ENCODE results near the gene SUPT16H. TPM values are rescaled to one million over a fixed set of nuclear protein-coding genes. Genes with fewer than 3 reads are reported as not detected.

SUPT16H gene
- total and polyA plus RNA-seq, 2 of the 8 experiments (the other 6 are each of a cell fraction or from before 2014, with no cell fraction given), result 138 to 201 TPM

DNA sequence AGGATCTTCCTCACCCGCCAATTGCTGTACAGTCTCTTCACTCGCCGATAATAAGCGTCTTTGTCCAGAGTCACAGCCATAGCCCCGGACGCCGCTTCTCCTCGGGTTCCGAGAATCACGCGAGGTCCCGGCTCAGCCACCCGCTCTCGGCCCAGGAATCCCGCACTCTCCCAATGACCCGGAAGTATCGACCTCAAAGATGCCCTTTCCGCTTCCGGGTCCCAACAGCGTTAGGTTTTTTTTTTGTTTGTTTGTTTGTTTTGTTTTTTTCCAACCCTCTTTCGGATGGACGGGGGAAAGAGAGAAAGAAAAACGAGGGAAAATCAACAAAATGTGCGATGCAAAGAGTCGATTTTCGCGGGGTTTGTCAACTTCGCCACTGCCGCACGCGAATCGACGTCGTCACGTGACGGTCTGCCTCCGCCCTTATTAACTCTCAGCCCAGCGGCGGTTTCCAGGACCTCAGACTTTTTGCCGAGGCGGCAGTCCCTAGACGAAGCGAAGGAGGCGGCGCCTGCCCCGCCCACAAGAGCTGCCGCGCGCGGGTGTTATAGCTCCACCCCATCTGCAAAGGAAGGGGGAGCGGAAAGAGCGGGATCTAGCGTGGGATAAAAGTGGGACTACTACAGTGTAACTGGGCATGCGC, at the start of gene SUPT16H (continued):
- TF ChIP-seq TAF1 (IDR thresholded peaks at IDR 0.05; ENCODE audit: low read depth, low read length) (peak; percentile 89), BCL11A (IDR thresholded peaks at IDR 0.05; ENCODE audit: low read depth in 2 of 2, low read length in 2 of 2) (no peak), CEBPB (IDR thresholded peaks at IDR 0.05; ENCODE audit: low read depth, low read length) (no peak), KDM5A (IDR thresholded peaks at IDR 0.05; ENCODE audit: low read length) (no peak), TAF7 (optimal IDR thresholded peaks at IDR 0.05; ENCODE audit: borderline replicate concordance, low read depth, low read length) (peak; percentile 33), SP4 (IDR thresholded peaks at IDR 0.05; ENCODE audit: low read length) (peak; percentile 53; the same call in 1 of the 2 replicates), PHF8 (conservative IDR thresholded peaks at IDR 0.05; ENCODE audit: low read depth, low read length) (peak; percentile 85), EP300 (IDR thresholded peaks at IDR 0.05; ENCODE audit: borderline replicate concordance in 1 of 2, low read depth in 2 of 2, low read length in 2 of 2) (peak in 1 of 2 experiments; percentile 7; a peak in 1 of 3 replicates), TEAD4 (IDR thresholded peaks at IDR 0.05; ENCODE audit: low read depth, low read length) (0 out of 2 replicates have a peak, but pooled peaks have one; percentile 21), SIRT6 (IDR thresholded peaks at IDR 0.05; ENCODE audit: low read length) (no peak), NRF1 (IDR thresholded peaks at IDR 0.05; ENCODE audit: low read depth, low read length) (peak; percentile 39; the same call in 1 of the 2 replicates), POLR2A (IDR thresholded peaks at IDR 0.05; ENCODE audit: control extremely low read depth in 1 of 2, low read depth in 2 of 2, low read length in 2 of 2) (peak; percentile 74 to 94), FOSL1 (IDR thresholded peaks at IDR 0.05; ENCODE audit: insufficient read depth, low read depth, low read length) (no peak), CHD2 (IDR thresholded peaks at IDR 0.05; ENCODE audit: low read length) (peak; percentile 89), SP1 (IDR thresholded peaks at IDR 0.05; ENCODE audit: low read depth, low read length) (peak; percentile 39; the same call in 1 of the 2 replicates), RXRA (IDR thresholded peaks at IDR 0.05; ENCODE audit: insufficient read depth, low read depth, low read length) (no peak), TBP (IDR thresholded peaks at IDR 0.05; ENCODE audit: low read depth, low read length) (peak; percentile 65)
- TF ChIP-seq, protein P1, sequence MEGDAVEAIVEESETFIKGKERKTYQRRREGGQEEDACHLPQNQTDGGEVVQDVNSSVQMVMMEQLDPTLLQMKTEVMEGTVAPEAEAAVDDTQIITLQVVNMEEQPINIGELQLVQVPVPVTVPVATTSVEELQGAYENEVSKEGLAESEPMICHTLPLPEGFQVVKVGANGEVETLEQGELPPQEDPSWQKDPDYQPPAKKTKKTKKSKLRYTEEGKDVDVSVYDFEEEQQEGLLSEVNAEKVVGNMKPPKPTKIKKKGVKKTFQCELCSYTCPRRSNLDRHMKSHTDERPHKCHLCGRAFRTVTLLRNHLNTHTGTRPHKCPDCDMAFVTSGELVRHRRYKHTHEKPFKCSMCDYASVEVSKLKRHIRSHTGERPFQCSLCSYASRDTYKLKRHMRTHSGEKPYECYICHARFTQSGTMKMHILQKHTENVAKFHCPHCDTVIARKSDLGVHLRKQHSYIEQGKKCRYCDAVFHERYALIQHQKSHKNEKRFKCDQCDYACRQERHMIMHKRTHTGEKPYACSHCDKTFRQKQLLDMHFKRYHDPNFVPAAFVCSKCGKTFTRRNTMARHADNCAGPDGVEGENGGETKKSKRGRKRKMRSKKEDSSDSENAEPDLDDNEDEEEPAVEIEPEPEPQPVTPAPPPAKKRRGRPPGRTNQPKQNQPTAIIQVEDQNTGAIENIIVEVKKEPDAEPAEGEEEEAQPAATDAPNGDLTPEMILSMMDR (IDR thresholded peaks at IDR 0.05; ENCODE audit: control extremely low read depth in 1 of 3, insufficient read depth in 1 of 3, low read depth in 1 of 3, low read length in 3 of 3), result no peak
- TF ChIP-seq, protein P2, sequence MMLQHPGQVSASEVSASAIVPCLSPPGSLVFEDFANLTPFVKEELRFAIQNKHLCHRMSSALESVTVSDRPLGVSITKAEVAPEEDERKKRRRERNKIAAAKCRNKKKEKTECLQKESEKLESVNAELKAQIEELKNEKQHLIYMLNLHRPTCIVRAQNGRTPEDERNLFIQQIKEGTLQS (IDR thresholded peaks at IDR 0.05; ENCODE audit: insufficient read depth, low read depth, low read length), result peak; percentile 83
- TF ChIP-seq, protein P3, sequence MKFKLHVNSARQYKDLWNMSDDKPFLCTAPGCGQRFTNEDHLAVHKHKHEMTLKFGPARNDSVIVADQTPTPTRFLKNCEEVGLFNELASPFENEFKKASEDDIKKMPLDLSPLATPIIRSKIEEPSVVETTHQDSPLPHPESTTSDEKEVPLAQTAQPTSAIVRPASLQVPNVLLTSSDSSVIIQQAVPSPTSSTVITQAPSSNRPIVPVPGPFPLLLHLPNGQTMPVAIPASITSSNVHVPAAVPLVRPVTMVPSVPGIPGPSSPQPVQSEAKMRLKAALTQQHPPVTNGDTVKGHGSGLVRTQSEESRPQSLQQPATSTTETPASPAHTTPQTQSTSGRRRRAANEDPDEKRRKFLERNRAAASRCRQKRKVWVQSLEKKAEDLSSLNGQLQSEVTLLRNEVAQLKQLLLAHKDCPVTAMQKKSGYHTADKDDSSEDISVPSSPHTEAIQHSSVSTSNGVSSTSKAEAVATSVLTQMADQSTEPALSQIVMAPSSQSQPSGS (IDR thresholded peaks at IDR 0.05; ENCODE audit: low read length), result no peak
